Sigmoid colon (tissue), 7 donors: Measurements from ENCODE around the gene ZSCAN18. TPM values are rescaled to one million over a fixed set of nuclear protein-coding genes. Genes with fewer than 3 reads are reported as not detected.
"Not testable (repeated sequence)": the region's sequence is repeated elsewhere in the genome, so short reads cannot be mapped to it uniquely, and the experiment has no call there.

Experiments
- DNase-seq: peaks from one replicate; pipeline ENCODE4 v3.0.0-alpha.2; 2019
- H3K27ac ChIP-seq, 4 donors: fragments of 200-600 bp; sonication (generic); one replicate each; pipeline ENCODE4 v1.5.1; 2016 to 2019; ENCODE audit warnings: mild to moderate bottlenecking in 1 of 4
- H3K27me3 ChIP-seq, 3 donors: fragments of 200-600 bp; sonication (generic); one replicate each; pipeline ENCODE4 v1.5.1; 2019; ENCODE audit warnings: mild to moderate bottlenecking in 1 of 3
- H3K36me3 ChIP-seq, 4 donors: fragments of 200-600 bp; sonication (generic); one replicate each; pipeline ENCODE4 v1.5.1; 2016 to 2019
- H3K4me1 ChIP-seq, 4 donors: fragments of 200-600 bp; sonication (generic); one replicate each; pipeline ENCODE4 v1.5.1; 2017 to 2019
- H3K4me3 ChIP-seq, 4 donors: fragments of 200-600 bp; sonication (generic); one replicate each; pipeline ENCODE4 v1.5.1; 2017 to 2019; ENCODE audit warnings: mild to moderate bottlenecking in 2 of 4, moderate library complexity in 1 of 4
- H3K9me3 ChIP-seq, 4 donors: fragments of 200-600 bp in 3 of 4; sonication (generic) in 3 of 4; one replicate each; pipeline versions ENCODE4 v1.5.1 to v1.6.1; 2013 to 2019
- EP300 ChIP-seq, 4 donors: sonication (generic); formaldehyde crosslinking; IDR thresholded peaks; one replicate each; pipeline ENCODE4 v1.6.1; 2017; ENCODE audit warnings: antibody characterized with exemption in 4 of 4
- POLR2A ChIP-seq, 2 donors: fragments of 450-650 bp; IDR thresholded peaks; one replicate each; pipeline ENCODE4 v1.6.1; 2016; ENCODE audit warnings: antibody characterized with exemption in 2 of 2, mild to moderate bottlenecking in 2 of 2, moderate library complexity in 2 of 2
- POLR2AphosphoS5 ChIP-seq, 4 donors: sonication (generic); formaldehyde crosslinking; IDR thresholded peaks; one replicate each; pipeline ENCODE4 v1.6.1; 2017; ENCODE audit warnings: antibody characterized with exemption in 4 of 4
- WGBS, 2 donors: extraction: QIAGEN DNeasy Blood & Tissue Kit; methylation state at CpG; one replicate each; pipeline ENCODE4 v1.1.7; 2013; 5-methylcytosine and 5-hydroxymethylcytosine counted together
- intact Hi-C: fragments of 100-400 bp; cut with DNase I; formaldehyde crosslinking; loops from one replicate; pipeline ENCODE4 v1.15.1; 2023
- polyA plus RNA-seq, 3 donors: library from polyadenylated mRNA; stranded (reverse); fragments of 200-250 nt; gene quantifications; one replicate each; pipeline ENCODE4 v1.2.3, GENCODE V29; 2013
- total RNA-seq, 4 donors: library from RNA; depleted of rRNA; stranded (reverse); fragments of >200 nt; gene quantifications; one replicate each; pipeline ENCODE4 v1.1.0, GENCODE V29; 2016
- TF ChIP-seq, protein P1 (sequence below), 4 experiments: fragments of 450-650 bp in 3 of 4; fragments of 200-600 bp in 1 of 4; IDR thresholded peaks; one replicate each; pipeline ENCODE4 v1.5.1; 2016 to 2019; ENCODE audit warnings: antibody characterized with exemption in 4 of 4, mild to moderate bottlenecking in 3 of 4, moderate library complexity in 2 of 4
- donor health status: healthy with polysubstance abuse.
- donor health status: Bipolar disorder and iron deficiency.
- donor health status: healthy.

Gene ZSCAN18, protein sequence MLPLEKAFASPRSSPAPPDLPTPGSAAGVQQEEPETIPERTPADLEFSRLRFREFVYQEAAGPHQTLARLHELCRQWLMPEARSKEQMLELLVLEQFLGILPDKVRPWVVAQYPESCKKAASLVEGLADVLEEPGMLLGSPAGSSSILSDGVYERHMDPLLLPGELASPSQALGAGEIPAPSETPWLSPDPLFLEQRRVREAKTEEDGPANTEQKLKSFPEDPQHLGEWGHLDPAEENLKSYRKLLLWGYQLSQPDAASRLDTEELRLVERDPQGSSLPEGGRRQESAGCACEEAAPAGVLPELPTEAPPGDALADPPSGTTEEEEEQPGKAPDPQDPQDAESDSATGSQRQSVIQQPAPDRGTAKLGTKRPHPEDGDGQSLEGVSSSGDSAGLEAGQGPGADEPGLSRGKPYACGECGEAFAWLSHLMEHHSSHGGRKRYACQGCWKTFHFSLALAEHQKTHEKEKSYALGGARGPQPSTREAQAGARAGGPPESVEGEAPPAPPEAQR
- total RNA-seq (10 to 100 TPM; 64.7 to 85.3 (median 73.8) TPM), polyA plus RNA-seq (10 to 100 TPM in 2 of 3 donors, 1 to 10 TPM in 1; 5.8 to 31.4 (median 12.6) TPM)

- no peaks in the 10 kb centered on the region for H3K27me3 ChIP-seq
- intact Hi-C loops = loop anchor here (2.0 kb wide), 4 partner anchors 39 to 95 kb away; partner anchors contain the start of genes ZNF135 and ZNF606
- WGBS, 2 donors = 1 to 2% methylated on average over 67 of the region's 67 CpGs
- peaks cover 0 to 17% (median 15%) of the 10 kb centered on the region in 4 donors for H3K4me1 ChIP-seq
- peaks cover 0 to 21% (median 3%) of the 10 kb centered on the region in 4 donors for H3K9me3 ChIP-seq
- H3K4me3 ChIP-seq = peak within 1 kb of the TSS; percentile 87 to 99 (median 92)
- H3K36me3 ChIP-seq = no peaks in the 10 kb centered on the region
- peak; percentile 99 for DNase-seq
- peak within 1 kb of the TSS; percentile 87 to 94 (median 92) for H3K27ac ChIP-seq
- TF ChIP-seq, protein P1, sequence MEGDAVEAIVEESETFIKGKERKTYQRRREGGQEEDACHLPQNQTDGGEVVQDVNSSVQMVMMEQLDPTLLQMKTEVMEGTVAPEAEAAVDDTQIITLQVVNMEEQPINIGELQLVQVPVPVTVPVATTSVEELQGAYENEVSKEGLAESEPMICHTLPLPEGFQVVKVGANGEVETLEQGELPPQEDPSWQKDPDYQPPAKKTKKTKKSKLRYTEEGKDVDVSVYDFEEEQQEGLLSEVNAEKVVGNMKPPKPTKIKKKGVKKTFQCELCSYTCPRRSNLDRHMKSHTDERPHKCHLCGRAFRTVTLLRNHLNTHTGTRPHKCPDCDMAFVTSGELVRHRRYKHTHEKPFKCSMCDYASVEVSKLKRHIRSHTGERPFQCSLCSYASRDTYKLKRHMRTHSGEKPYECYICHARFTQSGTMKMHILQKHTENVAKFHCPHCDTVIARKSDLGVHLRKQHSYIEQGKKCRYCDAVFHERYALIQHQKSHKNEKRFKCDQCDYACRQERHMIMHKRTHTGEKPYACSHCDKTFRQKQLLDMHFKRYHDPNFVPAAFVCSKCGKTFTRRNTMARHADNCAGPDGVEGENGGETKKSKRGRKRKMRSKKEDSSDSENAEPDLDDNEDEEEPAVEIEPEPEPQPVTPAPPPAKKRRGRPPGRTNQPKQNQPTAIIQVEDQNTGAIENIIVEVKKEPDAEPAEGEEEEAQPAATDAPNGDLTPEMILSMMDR (IDR thresholded peaks at IDR 0.05) = no peak
- TF ChIP-seq POLR2A (IDR thresholded peaks at IDR 0.05) (peak; percentile 64 to 69), EP300 (IDR thresholded peaks at IDR 0.05) (peak; percentile 32 to 88 (median 57)), POLR2AphosphoS5 (IDR thresholded peaks at IDR 0.05) (peak; percentile 94 to 97 (median 95))
Observed at GRCh38 chr19:58097781-58098681, at the start of gene ZSCAN18. Gene ZSCAN18, minus strand, starts transcription at chr19:58098231. Its CDS starts 7,964 bp downstream, at chr19:58090267.

- Histone ChIP-seq H3K9me3 (peaks cover 11 to 27% (median 20%) of the 10 kb centered on the region in 4 donors), H3K36me3 (peaks cover 0 to 19% (median 9%) of the 10 kb centered on the region in 4 donors), H3K4me1 (peaks cover 0 to 20% (median 16%) of the 10 kb centered on the region in 4 donors)
- H3K4me3 ChIP-seq, H3K27me3 ChIP-seq, H3K27ac ChIP-seq, intact Hi-C loops, DNase-seq: not testable (repeated sequence)
- 90 to 92% methylated on average over 24 of the region's 28 CpGs for WGBS, 2 donors
Observed at GRCh38 chr19:58147475-58147874, 49.4 kb upstream of the ZSCAN18 start.

GRCh38 chr19:58145849-58146248, 47.8 kb upstream of the ZSCAN18 start:
- no peak overlapping the region for H3K4me3 ChIP-seq
- TF ChIP-seq POLR2AphosphoS5 (IDR thresholded peaks at IDR 0.05) (no peak), POLR2A (IDR thresholded peaks at IDR 0.05) (no peak), EP300 (IDR thresholded peaks at IDR 0.05) (no peak)
- TF ChIP-seq, protein P1 (IDR thresholded peaks at IDR 0.05) = no peak
- H3K36me3 ChIP-seq = peaks cover 6 to 35% (median 25%) of the 10 kb centered on the region in 4 donors
- intact Hi-C loops = no loop called here
- 94 to 97% methylated on average over 3 of the region's 3 CpGs for WGBS, 2 donors
- H3K27ac ChIP-seq = no peak overlapping the region
- peaks cover 0 to 15% (median 13%) of the 10 kb centered on the region in 4 donors for H3K4me1 ChIP-seq
- H3K27me3 ChIP-seq = no peaks in the 10 kb centered on the region
- peaks cover 24 to 36% (median 29%) of the 10 kb centered on the region in 4 donors for H3K9me3 ChIP-seq
- DNase-seq = no peak

GRCh38 chr19:58134244-58134643, 36.2 kb upstream of the ZSCAN18 start:
- TF ChIP-seq POLR2AphosphoS5 (IDR thresholded peaks at IDR 0.05) (no peak), EP300 (IDR thresholded peaks at IDR 0.05) (no peak), POLR2A (IDR thresholded peaks at IDR 0.05) (no peak)
- TF ChIP-seq, protein P1 (IDR thresholded peaks at IDR 0.05) = no peak
- no peak for DNase-seq
- H3K4me3 ChIP-seq = no peak overlapping the region
- peaks cover 67 to 95% (median 85%) of the 10 kb centered on the region in 4 donors for H3K9me3 ChIP-seq
- no peak overlapping the region for H3K27ac ChIP-seq
- H3K36me3 ChIP-seq = peaks cover 42 to 100% (median 97%) of the 10 kb centered on the region in 4 donors
- intact Hi-C loops = no loop called here
- H3K4me1 ChIP-seq = no peaks in the 10 kb centered on the region
- 96% methylated on average over 1 of the region's 1 CpG for WGBS, 2 donors
- no peaks in the 10 kb centered on the region for H3K27me3 ChIP-seq
